HG02884 (cell line): ENCODE results near the gene NRARP.

Source experiments
- ATAC-seq: cut with Tn5 transposase; IDR thresholded peaks from one replicate; pipeline ENCODE4 v1.9.1; 2021; ENCODE audit warnings: mild to moderate bottlenecking, moderate library complexity; ENCODE audit not compliant: unreplicated experiment

The NRARP gene

GRCh38 chr9:137278721-137279711, 23.1 kb downstream of the NRARP start:
- no peak for ATAC-seq

GRCh38 chr9:137278061-137278701, 23.9 kb downstream of the NRARP start:
- no peak for ATAC-seq

GRCh38 chr9:137277329-137278041, 24.6 kb downstream of the NRARP start, which contains the start of gene TOR4A:
Gene TOR4A, plus strand, starts transcription at chr9:137277726. Its CDS starts 964 bp downstream, at chr9:137278690.
- ATAC-seq, result peak; percentile 73

- no peak for ATAC-seq
Observed at GRCh38 chr9:137276473-137277328, 25.4 kb downstream of the NRARP start.

GRCh38 chr9:137275588-137276472, 26.2 kb downstream of the NRARP start:
- ATAC-seq, result no peak

GRCh38 chr9:137275203-137275587, 26.9 kb downstream of the NRARP start:
- ATAC-seq, result no peak

- no peak for ATAC-seq
Observed at GRCh38 chr9:137273611-137274320, 28.3 kb downstream of the NRARP start.

GRCh38 chr9:137273095-137273490, 29.0 kb downstream of the NRARP start:
- ATAC-seq, result no peak

- no peak for ATAC-seq
Observed at GRCh38 chr9:137272241-137273094, 29.6 kb downstream of the NRARP start.

- ATAC-seq, result no peak
Observed at GRCh38 chr9:137271696-137272076, 30.4 kb downstream of the NRARP start.

GRCh38 chr9:137270929-137271695, 31.0 kb downstream of the NRARP start:
- no peak for ATAC-seq

- ATAC-seq, result no peak
Observed at GRCh38 chr9:137269231-137269772, 32.8 kb downstream of the NRARP start.

GRCh38 chr9:137268538-137269201, 33.4 kb downstream of the NRARP start:
- ATAC-seq, result no peak

- no peak for ATAC-seq
Observed at GRCh38 chr9:137267933-137268355, 34.1 kb downstream of the NRARP start.

- no peak for ATAC-seq
Observed at GRCh38 chr9:137266585-137267453, 35.3 kb downstream of the NRARP start.
